ENCODE data around the gene ACTR10.

The ACTR10 gene

DNA sequence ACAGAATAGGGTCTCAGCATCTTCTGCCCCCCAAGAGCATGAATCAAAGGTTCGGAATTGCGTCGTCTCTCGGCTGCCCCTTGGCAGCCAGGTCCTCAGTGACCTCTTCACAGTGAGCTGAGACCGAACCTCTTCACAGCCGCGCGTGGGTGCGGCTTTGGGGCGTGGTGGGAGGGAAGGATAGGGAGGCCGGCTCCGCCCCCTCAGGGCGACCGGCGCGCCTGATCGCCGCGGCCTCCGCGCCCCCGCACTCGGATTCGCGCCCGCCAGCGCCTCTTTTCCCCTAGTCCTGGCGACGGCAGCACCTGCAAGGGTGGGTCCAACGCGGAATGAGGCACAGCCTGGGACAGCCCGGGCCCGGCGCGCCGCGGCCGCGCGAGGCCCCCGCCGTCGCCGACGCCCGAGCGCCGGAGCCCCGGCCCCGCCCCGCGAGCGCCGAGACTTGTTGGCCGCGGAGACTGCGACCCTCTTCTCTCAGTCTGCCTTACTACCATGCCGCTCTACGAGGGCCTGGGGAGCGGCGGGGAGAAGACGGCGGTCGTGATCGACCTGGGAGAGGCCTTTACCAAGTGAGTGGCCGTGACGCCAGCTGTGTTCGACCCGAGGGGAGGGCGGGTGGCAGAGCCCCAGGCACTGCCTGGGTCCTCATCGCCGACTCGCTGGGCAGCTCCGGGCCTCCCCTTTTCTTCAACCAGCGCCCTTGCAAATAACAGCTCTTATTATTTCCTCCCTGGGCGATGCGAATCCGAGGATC is at the start of gene ACTR10:
Gene ACTR10, plus strand, starts transcription at position 424 of the 754 bp plus-strand sequence. Its CDS starts 69 bp downstream, at position 493.
- DNase-seq (ENCODE audit: low read depth), result peak; percentile 68
- TF ChIP-seq, protein P1, sequence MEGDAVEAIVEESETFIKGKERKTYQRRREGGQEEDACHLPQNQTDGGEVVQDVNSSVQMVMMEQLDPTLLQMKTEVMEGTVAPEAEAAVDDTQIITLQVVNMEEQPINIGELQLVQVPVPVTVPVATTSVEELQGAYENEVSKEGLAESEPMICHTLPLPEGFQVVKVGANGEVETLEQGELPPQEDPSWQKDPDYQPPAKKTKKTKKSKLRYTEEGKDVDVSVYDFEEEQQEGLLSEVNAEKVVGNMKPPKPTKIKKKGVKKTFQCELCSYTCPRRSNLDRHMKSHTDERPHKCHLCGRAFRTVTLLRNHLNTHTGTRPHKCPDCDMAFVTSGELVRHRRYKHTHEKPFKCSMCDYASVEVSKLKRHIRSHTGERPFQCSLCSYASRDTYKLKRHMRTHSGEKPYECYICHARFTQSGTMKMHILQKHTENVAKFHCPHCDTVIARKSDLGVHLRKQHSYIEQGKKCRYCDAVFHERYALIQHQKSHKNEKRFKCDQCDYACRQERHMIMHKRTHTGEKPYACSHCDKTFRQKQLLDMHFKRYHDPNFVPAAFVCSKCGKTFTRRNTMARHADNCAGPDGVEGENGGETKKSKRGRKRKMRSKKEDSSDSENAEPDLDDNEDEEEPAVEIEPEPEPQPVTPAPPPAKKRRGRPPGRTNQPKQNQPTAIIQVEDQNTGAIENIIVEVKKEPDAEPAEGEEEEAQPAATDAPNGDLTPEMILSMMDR (IDR thresholded peaks at IDR 0.05; ENCODE audit: low read depth, low read length, missing control alignments), result no peak
- H3K4me3 ChIP-seq (ENCODE audit: low read depth, low read length), result peak within 1 kb of the TSS; percentile 94

GRCh38 chr14:58150243-58150805 is 49.6 kb upstream of the ACTR10 start:
- H3K4me3 ChIP-seq (ENCODE audit: low read depth, low read length), result no peak overlapping the region
- TF ChIP-seq, protein P1 (IDR thresholded peaks at IDR 0.05; ENCODE audit: low read depth, low read length, missing control alignments), result no peak

DNA sequence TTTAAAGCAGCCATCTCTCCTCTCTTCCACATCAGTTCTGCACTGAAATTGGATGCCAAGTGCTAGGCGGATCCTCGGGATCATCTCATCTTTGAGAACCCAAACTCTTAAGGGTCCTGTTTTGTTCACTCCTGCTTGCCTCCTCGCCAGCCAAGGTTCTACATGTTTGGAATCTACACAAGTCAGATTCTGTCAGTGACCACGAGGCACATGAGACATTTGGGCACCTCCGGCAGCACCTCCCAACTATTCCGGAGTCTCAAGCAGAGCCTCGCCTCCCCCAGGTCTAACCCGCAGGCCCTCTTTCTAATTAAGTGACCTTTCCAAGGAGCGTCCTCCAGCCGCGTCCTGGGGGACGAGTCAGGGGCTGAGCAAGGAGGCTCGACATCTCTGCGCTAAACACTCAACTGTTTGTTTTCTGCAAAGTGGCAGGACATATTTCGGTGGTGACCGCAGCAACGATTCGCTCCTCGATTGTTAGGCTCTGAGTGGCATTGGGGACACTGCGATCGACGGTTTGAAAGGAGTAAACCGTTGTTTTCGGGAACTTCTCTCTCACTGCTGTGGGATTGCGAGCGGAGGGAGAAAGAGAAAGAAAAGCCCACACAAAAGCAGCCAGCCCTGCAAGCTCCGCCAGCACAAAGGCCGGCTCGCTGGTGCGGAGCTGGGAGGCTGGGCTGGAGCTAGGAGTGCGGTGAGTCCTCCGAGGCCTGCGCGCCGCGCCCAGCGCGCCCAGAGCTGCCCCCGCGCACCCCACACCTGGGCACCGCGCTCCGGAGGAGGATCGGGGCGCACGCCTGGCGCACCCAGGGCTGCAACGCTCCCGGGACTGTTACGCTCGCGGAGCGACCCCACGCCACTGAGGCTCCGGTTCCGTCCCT is 48.6 kb upstream of the ACTR10 start:
- no peak for DNase-seq (ENCODE audit: low read depth)
- peak overlapping the region; percentile 61 for H3K4me3 ChIP-seq (ENCODE audit: low read depth, low read length)
- TF ChIP-seq, protein P1 (IDR thresholded peaks at IDR 0.05; ENCODE audit: low read depth, low read length, missing control alignments), result no peak

More at GRCh38 chr14:58150243-58150805, 49.6 kb upstream of the ACTR10 start:
- DNase-seq (ENCODE audit: low read depth), result no peak

- TF ChIP-seq, protein P1 (IDR thresholded peaks at IDR 0.05; ENCODE audit: low read depth, low read length, missing control alignments), result peak; percentile 12
- no peak for DNase-seq (ENCODE audit: low read depth)
Observed at GRCh38 chr14:58152014-58152857, 47.7 kb upstream of the ACTR10 start, which contains the start of gene ARMH4. Gene ARMH4 (minus strand): TSS chr14:58152213. CDS start chr14:58139358, 12,855 bp downstream.

GRCh38 chr14:58160561-58160960 is 39.4 kb upstream of the ACTR10 start:
- DNase-seq (ENCODE audit: low read depth), result no peak
- TF ChIP-seq, protein P1 (IDR thresholded peaks at IDR 0.05; ENCODE audit: low read depth, low read length, missing control alignments), result no peak
- no peak overlapping the region for H3K4me3 ChIP-seq (ENCODE audit: low read depth, low read length)

More at GRCh38 chr14:58152014-58152857, 47.7 kb upstream of the ACTR10 start, which contains the start of gene ARMH4:
- H3K4me3 ChIP-seq (ENCODE audit: low read depth, low read length), result peak within 1 kb of the TSS; percentile 61
